Measurements from ENCODE around the gene MXD3.
A peak's percentile ranks its signal among the peaks of the same experiment; 100 is the strongest.

MXD3 gene

DNA sequence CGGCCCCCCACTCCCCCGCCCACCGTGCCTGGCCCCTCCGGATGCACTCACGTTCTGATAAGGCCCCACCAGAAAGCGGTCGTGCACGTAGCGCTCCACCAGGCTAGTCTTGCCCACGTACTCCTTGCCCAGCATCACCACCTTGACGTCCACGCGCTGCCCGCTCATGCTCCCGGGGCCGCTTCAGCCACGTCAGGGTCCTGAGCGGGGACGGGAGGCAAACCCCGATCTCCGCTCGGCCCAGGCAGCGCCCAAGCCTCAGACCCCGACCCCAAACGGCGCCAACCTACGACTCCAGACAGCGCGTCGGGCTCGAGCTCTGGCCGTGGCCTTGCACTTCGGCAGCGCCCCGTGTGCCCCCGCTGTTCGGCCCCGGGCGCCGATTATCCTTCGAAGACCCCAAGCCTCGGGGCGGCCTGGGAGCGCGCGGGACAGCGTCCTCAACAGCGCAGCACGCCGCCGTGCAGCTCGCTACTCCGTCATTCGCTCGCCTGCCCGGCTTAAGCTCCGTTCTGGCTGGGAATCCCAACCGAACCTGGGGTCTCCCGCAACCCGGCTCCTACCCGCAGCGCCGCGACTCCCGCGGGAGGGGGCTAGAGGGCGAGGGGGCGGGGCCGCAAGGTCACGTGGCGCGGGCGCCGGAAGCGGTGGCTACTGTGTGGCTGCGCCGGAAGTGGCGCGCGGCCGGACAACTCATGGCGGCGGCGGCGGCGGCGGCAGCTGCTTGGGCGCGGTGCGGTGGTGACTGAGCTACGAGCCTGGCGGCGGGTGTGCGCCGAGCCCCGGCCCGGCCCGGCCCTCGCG lies 8.4 kb downstream of the MXD3 start, which contains the start of the genes PRELID1 and RAB24:
Gene PRELID1 (plus strand): TSS at position 679 of the 804 bp plus-strand sequence. CDS start 187 bp downstream, outside the sequence.
Gene RAB24 (minus strand): TSS at position 599 of the 804 bp plus-strand sequence. CDS start 431 bp downstream, at position 168.
- DNase-seq (ENCODE audit: low spot score): peak; percentile 82

DNA sequence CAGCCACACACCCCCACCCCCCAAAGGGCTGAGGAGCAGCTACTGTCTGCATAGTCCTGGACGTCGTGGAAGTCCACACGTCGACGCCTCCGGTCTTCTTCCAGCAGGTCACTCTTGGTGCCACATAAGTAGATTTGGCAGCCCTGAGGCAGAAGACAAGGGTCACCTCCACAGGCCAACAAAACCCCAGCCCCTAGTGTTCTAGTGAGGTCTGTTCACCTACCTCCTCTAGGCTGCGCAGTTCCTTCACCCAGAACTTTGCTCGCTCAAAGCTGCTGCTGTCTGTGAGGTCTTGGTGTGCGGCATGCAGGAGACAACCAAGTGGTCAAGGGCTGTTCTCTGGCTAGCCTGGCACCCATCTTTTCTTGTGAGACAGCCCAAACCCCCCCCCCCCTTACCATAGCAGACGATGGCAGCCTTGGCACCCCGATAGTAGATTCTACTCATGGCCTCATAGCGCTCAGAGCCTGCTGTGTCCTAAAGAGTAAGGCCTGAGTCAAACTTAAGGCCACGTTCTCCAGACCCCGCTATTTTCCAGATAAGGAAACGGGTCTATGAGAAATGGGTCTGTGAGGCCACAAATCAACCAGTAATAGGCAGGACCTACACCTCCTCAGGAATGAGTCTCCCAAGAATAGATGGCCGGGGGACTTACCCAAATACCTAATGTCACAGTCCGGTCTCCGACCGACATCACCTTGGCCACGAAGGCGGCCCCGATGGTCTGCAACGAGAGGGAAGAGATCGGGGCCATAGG lies 9.2 kb downstream of the MXD3 start:
- no peak for DNase-seq (ENCODE audit: low spot score)

DNA sequence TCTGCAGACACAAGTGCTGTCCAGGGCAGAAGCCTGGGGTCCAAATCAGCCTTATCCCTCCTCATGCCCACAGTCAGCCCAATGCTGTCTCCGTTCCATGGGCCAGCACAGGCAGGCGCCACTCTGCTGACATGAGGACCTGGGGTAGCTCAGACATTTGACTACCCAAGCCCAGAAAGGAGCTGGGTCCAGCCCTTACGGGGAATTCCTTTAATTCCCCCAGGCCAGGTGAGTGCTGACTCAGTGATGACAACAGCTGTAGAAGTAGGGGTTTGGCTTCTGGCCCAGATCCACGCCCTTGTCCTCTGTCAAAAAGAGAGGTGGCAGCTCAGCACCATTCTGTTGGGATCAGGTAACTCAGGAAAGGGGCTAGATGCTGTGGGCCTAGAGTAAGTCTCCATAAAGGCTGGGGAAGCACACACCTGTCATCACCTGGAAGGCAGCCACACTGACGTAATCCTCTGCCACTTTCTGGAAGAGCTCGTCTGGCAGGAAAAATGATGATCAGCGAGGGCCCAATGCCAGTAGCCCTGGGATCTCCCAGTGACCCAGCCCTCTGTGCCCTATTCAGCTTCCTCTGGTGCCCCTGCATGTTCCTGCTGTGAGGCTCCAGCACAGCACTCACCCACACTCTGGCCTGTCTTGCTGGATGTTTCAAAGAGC lies 10.1 kb downstream of the MXD3 start:
- no peak for DNase-seq (ENCODE audit: low spot score)

DNA sequence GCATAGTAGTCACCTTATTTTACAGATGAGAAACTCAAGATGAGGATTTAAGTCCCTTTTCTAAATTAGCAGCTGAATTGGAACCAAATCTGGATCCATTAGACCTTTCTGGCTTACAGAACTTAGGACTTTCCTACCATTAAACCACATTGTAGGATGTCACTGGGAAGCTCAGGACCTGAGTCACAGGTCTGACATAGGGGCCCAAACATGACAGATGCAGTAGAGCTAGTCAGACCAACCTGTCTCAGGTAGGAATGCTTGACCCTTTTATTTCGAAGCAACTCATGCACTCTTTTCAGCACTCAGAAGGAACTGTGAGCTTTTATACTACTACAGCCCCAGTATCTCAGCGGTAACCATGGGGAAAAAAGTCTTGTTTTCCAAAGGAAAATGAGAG lies 10.7 kb downstream of the MXD3 start:
- DNase-seq (ENCODE audit: low spot score): no peak

DNA sequence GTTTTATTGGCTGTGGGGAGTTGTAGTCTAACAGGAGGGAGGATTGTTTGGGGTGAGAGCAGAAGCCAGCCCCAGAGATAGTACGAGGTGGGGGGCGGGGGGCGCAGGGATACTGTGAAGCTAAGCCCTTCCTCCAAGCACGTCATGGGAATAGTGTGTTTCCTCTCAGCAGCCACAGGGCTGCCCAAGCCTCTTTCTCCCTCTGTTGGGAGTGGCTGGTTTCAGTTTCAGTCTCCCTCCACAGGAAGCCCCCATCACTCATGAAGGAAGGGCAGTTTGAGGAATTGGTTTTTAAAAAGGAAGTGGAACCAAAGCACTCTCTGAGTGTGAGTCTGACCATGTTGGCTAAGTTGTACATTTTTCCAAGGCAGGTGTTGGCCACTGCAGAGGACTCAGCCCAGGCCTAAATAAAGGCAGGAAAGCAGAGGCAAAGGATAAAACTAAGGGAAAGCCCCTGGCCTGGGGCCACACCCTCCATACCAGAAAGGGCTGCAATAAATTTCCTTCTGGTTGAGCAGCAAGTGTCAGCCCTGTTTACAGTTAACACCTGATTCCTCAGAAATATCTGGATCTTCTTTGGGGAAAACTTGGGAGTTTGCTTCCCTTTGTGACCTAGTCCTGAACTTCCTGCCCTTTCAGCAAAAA lies 11.3 kb downstream of the MXD3 start:
- no peak for DNase-seq (ENCODE audit: low spot score)

DNA sequence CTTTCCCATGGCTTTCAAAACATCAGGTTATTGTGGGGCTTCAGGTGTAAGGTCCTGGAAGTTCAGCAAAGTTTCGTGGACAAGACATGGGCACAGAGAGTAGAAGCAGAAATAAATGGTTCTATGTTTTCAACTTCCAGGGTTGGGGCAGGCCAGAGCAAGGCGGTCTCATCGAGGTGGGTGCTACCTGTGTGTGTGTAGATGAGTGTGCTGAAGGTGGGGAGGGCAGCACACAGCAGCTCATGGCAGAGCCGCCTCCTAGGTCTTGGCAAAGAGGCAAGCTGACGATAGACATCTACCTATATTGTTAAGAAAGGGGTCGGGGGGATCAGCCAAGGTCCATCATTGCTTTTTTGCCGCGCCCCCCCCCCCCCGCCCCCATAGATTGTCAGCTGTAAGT lies 12.0 kb downstream of the MXD3 start:
- DNase-seq (ENCODE audit: low spot score): no peak

DNA sequence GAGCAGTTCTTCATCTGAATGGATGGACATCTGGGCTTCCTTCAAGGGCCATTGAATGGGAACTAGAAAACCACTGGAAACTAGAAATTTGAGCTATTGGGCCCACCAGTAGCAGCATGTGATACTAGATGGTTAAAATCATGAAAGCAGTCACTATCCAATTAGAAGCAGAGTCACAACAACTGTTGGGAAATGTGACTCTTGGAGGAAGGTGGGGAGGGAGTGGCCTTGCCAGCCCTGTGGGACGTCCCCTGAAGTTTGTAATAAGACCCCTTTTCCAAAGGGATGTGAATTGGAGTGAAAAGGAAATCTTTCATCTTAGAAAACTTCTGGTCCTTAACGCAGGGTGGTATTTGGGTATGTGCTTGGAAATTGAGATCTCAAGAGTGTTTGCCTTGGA lies 13.8 kb downstream of the MXD3 start:
- no peak for DNase-seq (ENCODE audit: low spot score)

DNA sequence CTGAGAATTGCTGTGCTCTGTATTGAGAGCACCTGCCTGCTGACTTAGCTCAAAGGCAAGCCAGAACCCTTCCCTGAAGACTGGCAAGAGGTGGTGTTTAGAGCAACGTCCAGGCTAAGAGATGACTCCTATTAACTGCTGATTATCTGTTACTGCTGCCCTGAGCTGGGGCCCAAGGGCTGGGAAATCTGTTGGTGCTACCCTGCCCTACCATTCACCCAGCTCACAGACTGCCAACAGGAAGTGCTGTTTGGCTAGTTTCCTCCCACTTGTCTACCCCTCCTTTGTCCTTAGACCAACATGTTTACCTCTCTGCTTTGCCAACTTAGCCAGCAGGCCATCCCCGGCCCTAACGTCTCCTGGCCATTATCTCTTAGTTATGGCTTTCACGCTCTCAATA lies 15.1 kb downstream of the MXD3 start:
- no peak for DNase-seq (ENCODE audit: low spot score)

DNA sequence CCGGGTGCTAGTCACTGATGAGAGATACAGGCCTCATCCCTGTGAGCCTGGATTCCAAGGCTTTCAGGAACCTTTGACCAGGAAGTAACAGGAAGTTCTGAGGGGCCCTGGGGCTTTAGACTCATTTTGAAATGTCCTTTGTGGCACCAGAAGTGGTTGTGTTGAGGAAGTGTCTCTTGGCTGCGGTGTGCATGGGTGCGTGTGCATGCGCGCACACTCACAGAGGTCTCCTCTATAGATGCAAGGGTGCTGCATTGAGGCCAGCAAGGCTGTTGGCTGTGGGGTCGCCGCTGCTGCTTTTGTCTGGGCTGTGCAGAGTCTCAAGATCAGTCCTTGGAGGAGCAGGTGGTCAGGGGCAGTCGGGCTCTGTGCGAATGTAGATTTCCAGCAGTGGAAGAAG lies 15.8 kb downstream of the MXD3 start:
- no peak for DNase-seq (ENCODE audit: low spot score)

DNA sequence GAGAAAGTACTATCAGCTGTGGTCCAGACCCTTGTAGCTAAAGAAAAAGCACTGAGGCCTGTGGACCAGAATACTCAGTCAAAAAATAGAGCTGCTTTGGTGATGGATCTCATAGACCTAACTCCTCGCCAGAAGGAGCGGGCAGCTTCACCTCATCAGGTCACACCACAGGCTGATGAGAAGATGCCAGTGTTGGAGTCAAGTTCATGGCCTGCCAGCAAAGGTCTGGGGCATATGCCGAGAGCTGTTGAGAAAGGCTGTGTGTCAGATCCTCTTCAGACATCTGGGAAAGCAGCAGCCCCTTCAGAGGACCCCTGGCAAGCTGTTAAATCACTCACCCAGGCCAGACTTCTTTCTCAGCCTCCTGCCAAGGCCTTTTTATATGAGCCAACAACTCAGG lies 17.1 kb downstream of the MXD3 start:
- no peak for DNase-seq (ENCODE audit: low spot score)

DNA sequence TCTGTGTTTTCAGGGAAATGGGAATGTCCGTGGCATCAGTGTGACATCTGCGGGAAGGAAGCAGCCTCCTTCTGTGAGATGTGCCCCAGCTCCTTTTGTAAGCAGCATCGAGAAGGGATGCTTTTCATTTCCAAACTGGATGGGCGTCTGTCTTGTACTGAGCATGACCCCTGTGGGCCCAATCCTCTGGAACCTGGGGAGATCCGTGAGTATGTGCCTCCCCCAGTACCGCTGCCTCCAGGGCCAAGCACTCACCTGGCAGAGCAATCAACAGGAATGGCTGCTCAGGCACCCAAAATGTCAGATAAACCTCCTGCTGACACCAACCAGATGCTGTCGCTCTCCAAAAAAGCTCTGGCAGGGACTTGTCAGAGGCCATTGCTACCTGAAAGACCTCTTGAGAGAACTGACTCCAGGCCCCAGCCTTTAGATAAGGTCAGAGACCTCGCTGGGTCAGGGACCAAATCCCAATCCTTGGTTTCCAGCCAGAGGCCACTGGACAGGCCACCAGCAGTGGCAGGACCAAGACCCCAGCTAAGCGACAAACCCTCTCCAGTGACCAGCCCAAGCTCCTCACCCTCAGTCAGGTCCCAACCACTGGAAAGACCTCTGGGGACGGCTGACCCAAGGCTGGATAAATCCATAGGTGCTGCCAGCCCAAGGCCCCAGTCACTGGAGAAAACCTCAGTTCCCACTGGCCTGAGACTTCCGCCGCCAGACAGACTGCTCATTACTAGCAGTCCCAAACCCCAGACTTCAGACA lies 17.7 kb downstream of the MXD3 start:
- no peak for DNase-seq (ENCODE audit: low spot score)

DNA sequence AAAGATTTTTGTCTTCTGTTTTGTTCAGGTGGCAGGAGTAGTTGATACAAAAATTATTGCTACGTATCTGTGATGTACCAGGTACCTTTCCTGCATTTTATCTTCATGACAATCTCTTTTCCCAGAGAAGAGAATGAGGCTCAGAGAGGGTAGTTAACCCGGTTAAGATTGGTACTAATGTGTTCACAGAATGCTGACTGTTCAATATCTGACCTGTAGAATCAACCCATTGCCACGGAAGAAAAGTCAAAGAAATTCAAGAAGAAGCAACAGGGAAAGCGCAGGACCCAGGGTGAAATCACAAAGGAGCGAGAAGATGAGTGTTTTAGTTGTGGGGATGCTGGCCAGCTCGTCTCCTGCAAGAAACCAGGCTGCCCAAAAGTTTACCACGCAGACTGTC lies 20.0 kb downstream of the MXD3 start:
- DNase-seq (ENCODE audit: low spot score): no peak

DNA sequence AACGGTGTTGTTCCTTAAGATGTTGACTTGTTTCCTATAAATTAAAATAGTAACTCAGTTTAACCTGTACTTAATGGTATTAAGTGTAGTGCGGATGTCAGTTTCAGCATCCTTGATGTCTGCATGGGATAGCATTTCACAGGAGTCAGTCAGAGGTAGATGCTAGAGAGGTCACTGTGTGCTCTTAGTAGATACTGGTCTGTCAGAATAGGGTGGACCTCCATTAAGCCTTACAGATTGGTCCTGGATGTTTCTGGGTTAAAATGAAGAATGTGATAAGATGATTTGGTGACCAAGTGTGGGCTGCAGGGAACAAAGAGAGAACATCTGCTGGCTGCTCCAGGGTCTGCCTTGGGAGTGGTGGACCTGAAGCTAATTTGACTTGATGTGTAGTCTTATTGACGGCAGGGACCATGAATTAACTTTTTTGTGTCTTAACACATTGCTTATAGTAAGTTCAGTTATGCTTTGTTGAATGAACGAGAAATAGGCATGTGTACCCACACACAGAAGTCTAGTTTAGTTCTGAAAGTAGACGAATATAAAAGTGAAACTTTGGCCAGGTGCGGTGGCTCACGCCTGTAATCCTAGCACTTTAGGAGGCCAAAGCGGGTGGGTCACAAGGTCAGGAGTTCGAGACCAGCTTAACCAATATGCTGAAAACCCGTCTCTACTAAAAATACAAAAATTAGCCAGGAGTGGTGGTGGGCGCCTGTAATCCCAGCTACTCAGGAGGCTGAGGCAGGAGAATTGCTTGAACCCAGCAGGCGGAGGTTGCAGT lies 20.7 kb downstream of the MXD3 start:
- no peak for DNase-seq (ENCODE audit: low spot score)

DNA sequence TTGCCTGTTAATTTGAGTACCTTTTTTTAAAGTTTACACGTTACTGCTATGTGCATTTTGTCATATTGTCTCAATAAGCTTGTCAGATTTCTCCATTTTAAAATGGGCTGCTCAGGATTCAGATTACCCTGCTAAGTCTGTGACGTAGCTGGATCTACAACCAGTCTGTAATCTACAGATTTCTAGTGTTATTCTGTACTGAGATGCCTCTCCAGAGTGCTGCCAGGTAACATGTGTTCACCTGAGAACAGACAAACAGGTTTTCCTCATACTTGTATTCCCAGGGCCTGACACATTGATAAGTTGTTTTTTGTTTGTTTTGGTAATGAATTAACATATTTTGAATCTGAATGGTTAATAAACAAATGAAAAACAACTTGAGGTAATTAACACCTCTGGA lies 23.5 kb downstream of the MXD3 start:
- DNase-seq (ENCODE audit: low spot score): no peak

DNA sequence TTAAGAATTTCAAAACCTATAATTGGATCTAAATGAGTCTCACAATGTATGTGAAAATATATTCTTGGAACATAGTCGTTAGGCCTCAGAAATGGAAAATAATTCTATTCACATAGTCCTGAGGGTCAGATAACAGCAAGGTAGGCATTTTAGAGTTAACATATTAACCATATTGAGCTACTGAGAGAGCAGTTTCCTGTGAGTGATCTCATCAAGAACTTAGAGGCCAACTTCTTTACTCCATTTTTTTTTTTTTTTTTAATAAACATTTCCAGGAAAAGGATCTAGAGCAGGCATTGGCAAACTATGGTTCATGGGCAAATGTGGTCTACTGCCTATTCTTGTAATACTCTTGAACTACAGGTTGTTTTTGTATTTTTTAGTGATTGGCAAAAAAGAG lies 34.8 kb downstream of the MXD3 start:
- DNase-seq (ENCODE audit: low spot score): no peak

DNA sequence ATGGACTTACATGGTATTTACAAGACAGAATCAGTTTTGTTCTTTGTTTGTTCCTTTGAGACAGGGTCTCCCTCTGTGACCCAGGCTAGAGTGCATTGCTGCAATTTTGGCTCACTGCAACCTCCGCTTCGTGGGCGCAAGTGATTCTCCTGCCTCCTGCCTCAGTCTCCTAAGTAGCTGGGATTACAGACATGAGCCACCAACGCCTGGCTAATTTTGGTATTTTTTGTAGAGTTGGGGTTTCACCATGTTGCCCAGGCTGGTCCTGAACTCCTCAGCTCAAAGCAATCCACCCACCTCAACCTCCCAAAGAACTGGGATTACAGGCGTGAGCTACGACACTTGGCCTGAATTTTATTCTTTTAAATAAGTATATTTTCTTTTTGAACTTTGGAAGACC lies 35.8 kb downstream of the MXD3 start:
- no peak for DNase-seq (ENCODE audit: low spot score)

DNA sequence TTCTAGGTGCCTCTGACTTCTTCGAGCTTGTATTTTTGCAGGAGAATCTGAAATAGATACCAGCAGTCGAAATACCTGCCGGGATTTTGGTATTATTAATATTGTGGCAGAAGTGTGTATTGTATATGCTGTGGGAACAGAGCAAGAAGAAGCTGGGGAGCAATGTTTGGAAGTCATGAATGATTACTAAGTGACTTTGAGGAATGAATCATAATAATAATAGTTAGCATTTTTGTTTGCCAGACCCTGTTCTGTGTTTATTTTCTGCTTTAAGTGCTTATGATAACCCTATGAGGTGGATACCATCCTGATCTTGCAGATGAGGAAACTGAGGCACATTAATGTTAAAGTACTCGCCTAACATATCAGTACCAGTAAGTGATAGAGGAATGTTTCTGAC lies 40.6 kb downstream of the MXD3 start:
- no peak for DNase-seq (ENCODE audit: low spot score)

DNA sequence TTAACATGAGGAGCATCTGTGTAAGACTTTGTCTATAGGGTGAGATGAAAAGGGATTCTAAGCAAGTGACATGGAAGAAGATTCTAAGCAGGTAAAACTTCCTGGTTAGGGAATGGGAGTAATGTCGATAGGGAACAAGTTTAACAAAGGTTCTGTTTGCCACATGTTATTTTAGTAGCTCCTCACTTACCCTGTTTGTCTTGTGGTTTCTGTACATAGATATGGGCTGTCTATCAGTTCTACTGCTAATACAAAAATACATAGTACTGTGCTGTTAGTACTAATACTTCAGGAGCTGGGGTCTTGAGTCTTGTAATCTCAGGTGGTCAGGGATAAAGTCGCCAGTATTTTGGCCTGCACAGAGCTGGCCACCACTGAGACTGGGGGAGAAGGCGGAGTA lies 41.0 kb downstream of the MXD3 start:
- DNase-seq (ENCODE audit: low spot score): no peak

DNA sequence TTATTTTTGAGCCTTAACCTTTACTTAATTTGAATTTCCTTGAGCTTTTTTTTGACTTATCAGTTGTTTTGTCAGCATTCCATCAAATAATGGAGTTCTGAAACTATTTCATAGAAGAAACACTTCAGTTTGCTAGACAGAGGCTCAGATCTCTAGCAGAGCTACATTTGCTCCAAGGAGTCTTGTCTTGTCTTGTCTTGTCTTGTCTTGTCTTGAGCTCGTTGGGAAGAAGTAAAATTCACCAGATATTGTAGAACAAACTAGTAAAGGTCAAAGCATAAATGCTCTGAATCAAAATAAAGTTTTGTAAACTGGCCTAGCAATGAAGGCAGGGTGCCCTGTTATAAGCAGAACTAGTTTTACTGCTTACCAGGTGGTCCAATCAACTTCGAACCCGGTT lies 41.7 kb downstream of the MXD3 start:
- no peak for DNase-seq (ENCODE audit: low spot score)

DNA sequence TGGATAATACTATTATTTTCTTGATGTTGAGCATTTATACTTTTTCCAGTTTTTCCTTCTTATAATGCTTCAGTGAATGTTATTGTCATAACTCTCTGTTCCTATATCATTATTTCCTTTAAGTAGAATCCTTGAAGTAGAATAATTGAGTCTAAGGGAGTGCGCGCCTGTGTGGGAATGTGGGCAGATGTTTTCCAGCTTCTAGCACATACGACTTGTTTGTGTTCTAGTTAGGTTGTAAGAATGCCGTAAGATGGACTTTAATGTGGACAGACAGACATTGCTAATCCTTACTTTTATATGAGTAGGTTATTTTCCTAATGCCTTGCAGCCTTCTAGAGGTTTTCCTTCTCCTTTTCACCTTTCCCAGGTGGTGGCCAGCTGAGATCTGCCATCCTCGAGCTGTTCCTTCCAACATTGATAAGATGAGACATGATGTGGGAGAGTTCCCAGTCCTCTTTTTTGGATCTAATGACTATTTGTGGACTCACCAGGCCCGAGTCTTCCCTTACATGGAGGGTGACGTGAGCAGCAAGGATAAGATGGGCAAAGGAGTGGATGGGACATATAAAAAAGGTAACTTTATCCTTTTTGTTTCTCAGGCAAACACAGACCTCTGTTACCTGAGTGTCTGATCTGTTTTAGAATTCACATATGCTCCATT lies 42.3 kb downstream of the MXD3 start:
- DNase-seq (ENCODE audit: low spot score): no peak
